GM12873 (cell line): ENCODE results near the gene CPNE7.

Experiments used
- TF ChIP-seq, protein P1 (sequence below): IDR thresholded peaks from 2 replicates; pipeline ENCODE4 v1.5.1; 2012; ENCODE audit warnings: low read depth, mild to moderate bottlenecking, moderate library complexity, low read length, control low read depth; ENCODE audit not compliant: insufficient read depth; ENCODE audit errors: missing control alignments

CPNE7 gene

DNA sequence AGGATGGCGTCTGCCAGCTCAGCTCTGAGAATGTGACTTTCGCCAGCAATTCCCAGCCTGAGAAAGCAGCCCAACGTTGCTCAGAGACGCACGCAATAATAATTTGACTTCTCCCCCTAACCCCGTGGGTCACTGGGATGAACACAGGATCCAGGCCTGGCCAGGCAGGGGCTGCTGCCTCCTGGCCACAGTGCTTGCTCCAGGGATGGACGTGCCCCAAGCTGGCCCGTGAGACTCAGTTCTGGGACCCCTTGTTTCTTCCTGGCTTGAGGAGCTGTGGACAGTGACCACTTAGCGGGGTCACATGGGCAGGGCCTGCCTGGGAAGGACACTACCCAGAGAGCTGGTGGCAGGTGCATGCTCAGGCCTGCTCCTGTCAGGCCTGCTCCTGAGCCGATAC lies 24.3 kb downstream of the CPNE7 start:
- TF ChIP-seq, protein P1, sequence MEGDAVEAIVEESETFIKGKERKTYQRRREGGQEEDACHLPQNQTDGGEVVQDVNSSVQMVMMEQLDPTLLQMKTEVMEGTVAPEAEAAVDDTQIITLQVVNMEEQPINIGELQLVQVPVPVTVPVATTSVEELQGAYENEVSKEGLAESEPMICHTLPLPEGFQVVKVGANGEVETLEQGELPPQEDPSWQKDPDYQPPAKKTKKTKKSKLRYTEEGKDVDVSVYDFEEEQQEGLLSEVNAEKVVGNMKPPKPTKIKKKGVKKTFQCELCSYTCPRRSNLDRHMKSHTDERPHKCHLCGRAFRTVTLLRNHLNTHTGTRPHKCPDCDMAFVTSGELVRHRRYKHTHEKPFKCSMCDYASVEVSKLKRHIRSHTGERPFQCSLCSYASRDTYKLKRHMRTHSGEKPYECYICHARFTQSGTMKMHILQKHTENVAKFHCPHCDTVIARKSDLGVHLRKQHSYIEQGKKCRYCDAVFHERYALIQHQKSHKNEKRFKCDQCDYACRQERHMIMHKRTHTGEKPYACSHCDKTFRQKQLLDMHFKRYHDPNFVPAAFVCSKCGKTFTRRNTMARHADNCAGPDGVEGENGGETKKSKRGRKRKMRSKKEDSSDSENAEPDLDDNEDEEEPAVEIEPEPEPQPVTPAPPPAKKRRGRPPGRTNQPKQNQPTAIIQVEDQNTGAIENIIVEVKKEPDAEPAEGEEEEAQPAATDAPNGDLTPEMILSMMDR, result no peak

DNA sequence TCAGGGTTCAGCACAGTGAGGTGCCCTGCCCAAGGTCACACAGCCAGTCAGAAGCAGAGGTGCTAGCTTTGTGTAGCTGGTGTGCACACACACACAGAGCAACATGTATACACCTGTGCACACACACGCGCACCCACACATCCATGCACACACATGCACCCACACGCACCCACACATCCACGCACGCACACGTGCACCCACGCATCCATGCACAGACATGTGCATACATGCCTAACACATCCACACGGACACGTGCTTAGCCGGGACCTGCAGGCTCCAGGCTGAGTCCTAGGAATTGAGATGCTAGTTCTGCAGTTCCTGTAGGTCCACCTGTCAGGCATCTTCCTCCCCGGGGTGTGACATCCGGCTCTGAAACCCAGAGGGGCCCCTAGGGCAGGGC lies 24.9 kb downstream of the CPNE7 start:
- TF ChIP-seq, protein P1, result no peak

DNA sequence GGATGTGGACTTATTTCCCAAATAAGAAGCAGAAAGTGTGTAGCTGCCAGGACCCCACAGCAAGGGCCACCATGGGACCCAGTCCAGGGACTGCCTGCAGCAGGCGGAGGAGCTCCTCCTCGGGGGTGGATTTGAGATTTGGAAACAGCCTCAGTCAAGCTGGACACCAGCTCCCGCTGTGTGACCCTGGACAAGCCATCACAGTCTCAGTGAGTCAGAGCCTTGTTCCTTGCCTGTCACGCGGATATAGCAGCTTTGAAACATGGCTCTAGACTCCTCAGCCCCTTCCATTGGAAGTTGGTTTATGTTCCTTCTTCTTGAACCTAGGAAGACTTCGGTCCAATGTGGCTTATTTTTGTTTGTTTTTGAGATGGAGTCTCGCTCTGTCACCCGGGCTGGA lies 25.4 kb downstream of the CPNE7 start:
- TF ChIP-seq, protein P1, result no peak

DNA sequence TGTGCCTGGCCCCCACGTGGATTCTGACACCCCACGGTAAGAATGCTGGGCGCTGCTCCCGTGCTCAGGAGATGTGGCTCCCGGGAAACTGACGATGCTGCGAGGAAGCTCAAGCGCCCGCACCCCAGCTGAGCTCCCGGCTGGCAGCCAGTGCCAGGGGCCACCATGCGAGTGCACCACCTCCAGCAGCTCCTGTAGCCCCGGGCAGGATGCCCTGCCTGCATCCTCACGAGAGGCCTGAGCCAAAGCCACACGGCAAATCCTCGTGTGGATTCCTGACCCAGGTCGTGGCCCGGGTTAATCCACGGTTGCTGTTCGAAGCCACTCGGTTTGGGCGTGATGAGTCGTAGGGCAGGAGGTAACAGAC lies 26.3 kb downstream of the CPNE7 start:
- TF ChIP-seq, protein P1, result no peak

DNA sequence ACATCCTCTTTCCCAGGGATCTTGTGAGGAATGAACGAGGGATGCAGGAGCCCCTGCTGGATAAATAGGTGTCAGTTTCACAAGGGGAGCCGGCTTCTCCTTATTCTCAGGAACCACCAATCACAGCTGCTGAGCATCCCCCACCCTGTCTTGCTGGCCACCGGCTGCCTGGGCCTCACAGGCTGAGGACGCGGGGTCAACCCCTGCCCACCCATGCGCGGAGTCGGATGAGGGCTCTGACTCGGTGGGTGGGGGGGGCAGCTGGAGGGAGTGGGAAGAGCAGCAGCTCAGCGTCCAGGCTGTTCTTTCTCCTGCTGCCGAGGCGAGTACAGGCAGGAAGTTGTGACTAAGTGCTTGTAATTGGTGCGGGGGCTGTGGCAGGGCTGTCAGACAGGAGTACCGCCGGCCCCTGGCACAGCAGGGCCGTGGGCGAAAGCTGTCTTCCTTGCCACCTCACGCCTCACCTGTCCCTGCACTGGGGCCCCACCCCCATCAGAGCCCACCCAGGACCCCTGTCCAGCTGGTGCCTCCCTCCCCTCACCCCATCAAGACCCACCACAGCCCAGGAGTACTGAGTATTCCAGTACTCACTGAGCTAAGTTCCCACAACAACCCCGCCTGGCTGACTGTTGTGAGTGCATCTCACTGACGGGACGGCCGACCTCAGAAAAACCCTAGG lies 26.9 kb downstream of the CPNE7 start:
- TF ChIP-seq, protein P1, result no peak

DNA sequence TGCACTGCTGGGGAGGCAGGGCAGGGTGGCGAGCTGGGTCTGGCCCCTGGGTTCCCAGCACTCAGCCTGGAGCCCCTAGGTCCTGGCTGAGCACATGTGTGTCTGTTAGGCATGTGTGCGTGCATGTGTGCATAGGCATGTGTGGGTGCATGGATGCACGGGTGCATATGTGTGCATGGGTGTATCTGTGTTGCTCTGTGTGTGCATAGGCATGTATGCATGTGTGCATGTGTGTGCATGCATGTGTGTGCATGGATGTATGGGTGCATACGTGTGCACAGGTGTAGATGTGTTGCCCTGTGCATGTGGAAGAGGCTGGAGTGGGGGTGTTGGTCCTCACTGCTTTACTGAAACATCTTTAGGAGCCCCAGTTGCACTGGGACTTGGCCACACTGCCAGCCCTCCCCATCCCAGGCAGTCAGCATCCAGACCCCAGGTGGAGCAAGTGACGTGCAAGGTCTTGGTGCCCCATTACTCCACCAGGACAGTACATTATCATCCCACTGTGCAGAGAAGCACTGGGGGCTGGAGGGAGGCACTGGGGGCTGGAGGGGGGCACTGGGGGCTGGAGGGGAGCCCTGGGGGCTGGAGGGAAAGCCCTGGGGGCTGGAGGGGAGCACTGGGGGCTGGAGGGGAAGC lies 27.5 kb downstream of the CPNE7 start:
- TF ChIP-seq, protein P1, result no peak

DNA sequence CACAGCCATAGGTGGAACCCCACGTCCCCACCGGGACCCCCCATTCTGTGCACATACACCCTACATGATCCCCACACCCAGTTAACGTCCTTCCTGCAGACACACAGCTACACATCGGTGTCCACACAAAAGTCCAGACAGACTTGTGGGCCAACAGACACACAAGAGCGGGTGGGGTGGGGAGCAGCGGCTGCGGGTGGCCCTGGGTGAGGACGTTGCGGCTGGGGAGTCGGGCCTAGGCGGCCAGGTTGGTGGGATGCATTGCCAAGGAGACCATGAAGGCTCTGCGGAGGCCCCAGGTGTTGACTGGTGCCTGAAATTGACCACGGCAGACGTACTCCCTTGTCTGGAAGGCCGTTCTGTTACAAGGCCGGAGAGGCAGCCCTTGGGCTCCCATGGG lies 29.2 kb downstream of the CPNE7 start:
- TF ChIP-seq, protein P1, result no peak
